Muscle layer of duodenum (tissue), 2 donors: Measurements from ENCODE around the gene SLC22A14.

Experiments
- H3K27ac ChIP-seq: one replicate; pipeline ENCODE4 v1.7.0; 2013; ENCODE audit warnings: mild to moderate bottlenecking, low read length
- H3K27me3 ChIP-seq: one replicate; pipeline ENCODE4 v1.7.0; 2013; ENCODE audit warnings: low read depth, mild to moderate bottlenecking, control low read depth, low read length
- H3K36me3 ChIP-seq, 2 donors: one replicate each; pipeline ENCODE4 v1.7.0; 2013; ENCODE audit warnings: low read length in 2 of 2, control low read depth in 1 of 2, mild to moderate bottlenecking in 1 of 2; ENCODE audit not compliant: insufficient read depth in 2 of 2, control insufficient read depth in 1 of 2
- H3K4me1 ChIP-seq, 2 donors: one replicate each; pipeline ENCODE4 v1.7.0; 2013; ENCODE audit warnings: low read length in 2 of 2, mild to moderate bottlenecking in 2 of 2, control low read depth in 1 of 2, moderate library complexity in 1 of 2; ENCODE audit not compliant: insufficient read depth in 2 of 2, control insufficient read depth in 1 of 2
- H3K4me3 ChIP-seq, 2 donors: one replicate each; pipeline ENCODE4 v1.7.0; 2013; ENCODE audit warnings: low read length in 2 of 2, low read depth in 1 of 2, mild to moderate bottlenecking in 1 of 2
- H3K9me3 ChIP-seq, 2 donors: one replicate each; pipeline ENCODE4 v1.7.0; 2013; ENCODE audit warnings: low read length in 2 of 2, control low read depth in 1 of 2, mild to moderate bottlenecking in 1 of 2; ENCODE audit not compliant: control insufficient read depth in 1 of 2
- donor health status: healthy.

Gene SLC22A14

DNA sequence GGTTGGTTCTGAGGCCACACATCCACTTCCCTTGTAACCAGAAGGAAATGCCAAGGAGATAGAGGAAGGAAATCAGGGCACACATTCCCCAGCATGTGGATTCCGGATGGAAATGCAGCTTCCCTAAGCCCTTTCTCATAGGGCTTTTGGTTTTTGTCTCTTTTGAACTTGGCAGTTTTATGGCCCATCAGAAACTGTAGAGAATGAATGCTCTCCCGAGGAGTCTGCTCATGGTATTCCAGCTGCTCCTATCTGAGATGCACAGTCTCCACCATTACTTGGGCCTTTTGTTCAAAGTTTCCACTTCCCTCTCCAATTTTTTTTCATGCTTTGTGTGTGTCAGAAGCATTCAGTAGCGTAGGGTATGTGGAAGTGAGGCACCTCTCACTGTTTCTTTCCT lies 85.7 kb downstream of the SLC22A14 start:
- no peak overlapping the region for H3K27ac ChIP-seq
- peaks cover 14 to 52% of the 10 kb centered on the region in 2 donors for H3K36me3 ChIP-seq
- H3K4me1 ChIP-seq = no peaks in the 10 kb centered on the region
- no peaks in the 10 kb centered on the region for H3K27me3 ChIP-seq
- no peak overlapping the region for H3K4me3 ChIP-seq
- no peaks in the 10 kb centered on the region for H3K9me3 ChIP-seq
